ENCODE results near the gene EXOC4.
"Not testable (repeated sequence)": the region's sequence is repeated elsewhere in the genome, so short reads cannot be mapped to it uniquely, and the experiment has no call there.

The EXOC4 gene

GRCh38 chr7:133771788-133772419 lies 519.0 kb downstream of the EXOC4 start:
- no peak for DNase-seq (ENCODE audit: low read depth in 2 of 2)
- no peak for TF ChIP-seq CTCF (IDR thresholded peaks at IDR 0.05; ENCODE audit: low read depth, low read length)
- no peak overlapping the region for H3K4me3 ChIP-seq (replicated peaks in 1 of 2; ENCODE audit: low read depth in 2 of 2, low read length in 2 of 2)

DNA sequence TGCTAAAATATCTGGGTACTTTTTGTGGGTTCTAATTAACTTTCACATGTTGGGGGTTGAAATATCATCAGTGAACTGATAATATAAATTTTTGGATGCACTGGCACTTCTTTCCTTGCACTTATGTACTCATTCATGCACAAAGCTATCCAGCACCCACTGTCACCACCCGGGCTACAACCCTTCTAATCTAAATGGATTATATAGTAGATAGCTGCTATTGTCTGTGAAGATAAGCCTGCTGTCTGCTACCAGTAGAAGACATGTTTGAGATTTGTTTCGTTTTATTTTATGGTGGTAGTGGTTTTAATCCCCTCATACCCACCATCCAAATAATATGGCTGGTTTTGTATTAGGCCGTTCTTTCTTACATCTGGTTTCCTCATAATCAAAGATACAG lies 520.7 kb downstream of the EXOC4 start:
- DNase-seq (ENCODE audit: low read depth in 2 of 2) = no peak

GRCh38 chr7:133775201-133775600 lies 522.3 kb downstream of the EXOC4 start:
- DNase-seq (ENCODE audit: low read depth in 2 of 2) = no peak
- no peak for TF ChIP-seq CTCF (IDR thresholded peaks at IDR 0.05; ENCODE audit: low read depth, low read length)
- no peak overlapping the region for H3K4me3 ChIP-seq (replicated peaks in 1 of 2; ENCODE audit: low read depth in 2 of 2, low read length in 2 of 2)

More for the DNA sequence above, 520.7 kb downstream of the EXOC4 start:
- H3K4me3 ChIP-seq (replicated peaks in 1 of 2; ENCODE audit: low read depth in 2 of 2, low read length in 2 of 2) = no peak overlapping the region
- no peak for TF ChIP-seq CTCF (IDR thresholded peaks at IDR 0.05; ENCODE audit: low read depth, low read length)

GRCh38 chr7:133776266-133776665 lies 523.4 kb downstream of the EXOC4 start:
- TF ChIP-seq CTCF (IDR thresholded peaks at IDR 0.05; ENCODE audit: low read depth, low read length) = no peak

GRCh38 chr7:133777701-133778100 lies 524.8 kb downstream of the EXOC4 start:
- no peak overlapping the region for H3K4me3 ChIP-seq (replicated peaks in 1 of 2; ENCODE audit: low read depth in 2 of 2, low read length in 2 of 2)
- TF ChIP-seq CTCF (IDR thresholded peaks at IDR 0.05; ENCODE audit: low read depth, low read length) = no peak
- no peak for DNase-seq (ENCODE audit: low read depth in 2 of 2)

More at GRCh38 chr7:133776266-133776665, 523.4 kb downstream of the EXOC4 start:
- H3K4me3 ChIP-seq (replicated peaks in 1 of 2; ENCODE audit: low read depth in 2 of 2, low read length in 2 of 2) = no peak overlapping the region
- DNase-seq (ENCODE audit: low read depth in 2 of 2) = no peak

DNA sequence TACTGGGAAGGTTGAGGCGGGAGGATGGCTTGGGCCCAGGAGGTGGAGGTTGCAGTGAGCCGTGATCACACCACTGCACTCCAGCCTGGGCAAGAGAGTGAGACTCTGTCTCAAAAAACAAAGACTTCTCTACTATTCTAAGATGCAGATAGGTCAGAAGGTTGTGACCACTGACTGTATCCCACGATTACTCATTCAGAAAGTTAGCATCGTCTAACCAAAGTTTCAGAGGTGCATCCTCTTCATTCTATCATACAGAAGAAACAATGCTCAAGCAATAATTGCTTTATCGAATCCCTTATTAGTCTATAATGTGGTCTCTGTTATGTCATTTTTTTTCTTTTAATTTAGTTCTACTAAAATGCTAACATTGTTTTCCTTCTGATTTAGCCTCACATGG lies 525.6 kb downstream of the EXOC4 start:
- TF ChIP-seq CTCF (IDR thresholded peaks at IDR 0.05; ENCODE audit: low read depth, low read length) = no peak
- no peak overlapping the region for H3K4me3 ChIP-seq (replicated peaks in 1 of 2; ENCODE audit: low read depth in 2 of 2, low read length in 2 of 2)
- DNase-seq (ENCODE audit: low read depth in 2 of 2) = no peak

- H3K4me3 ChIP-seq (replicated peaks in 1 of 2; ENCODE audit: low read depth in 2 of 2, low read length in 2 of 2); DNase-seq (ENCODE audit: low read depth in 2 of 2): not testable (repeated sequence)
These were observed 526.7 kb downstream of the EXOC4 start for GRCh38 chr7:133779538-133779937.

Data from cardiac fibroblast (primary cell).